HG03558 (cell line): ENCODE results near the gene ADGRG4.

Source experiments
- ATAC-seq: cut with Tn5 transposase; IDR thresholded peaks from one replicate; pipeline ENCODE4 v1.9.1; 2021; ENCODE audit warnings: moderate number of reproducible peaks; ENCODE audit not compliant: unreplicated experiment; ENCODE audit errors: extremely low read depth

ADGRG4 gene

DNA sequence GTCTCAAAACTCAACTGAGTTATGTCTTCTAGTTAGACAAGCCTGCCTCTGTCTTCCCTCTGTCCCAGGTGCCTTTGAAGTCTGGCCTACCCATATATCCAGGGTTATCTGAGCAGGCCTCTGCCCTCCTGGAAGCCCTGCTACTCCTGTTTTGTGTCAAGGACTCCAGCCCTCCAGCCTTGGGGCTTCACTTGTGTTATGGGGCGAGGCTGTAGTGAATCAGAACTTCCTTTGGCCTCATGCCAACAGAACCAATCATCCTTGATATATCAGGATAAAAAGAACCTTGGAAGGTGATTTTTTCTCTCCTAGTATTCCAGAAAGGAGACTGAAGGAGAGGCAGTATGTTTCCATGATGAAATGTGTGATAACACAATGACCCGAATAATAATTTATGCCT lies 8.9 kb upstream of the ADGRG4 start:
- no peak for ATAC-seq

DNA sequence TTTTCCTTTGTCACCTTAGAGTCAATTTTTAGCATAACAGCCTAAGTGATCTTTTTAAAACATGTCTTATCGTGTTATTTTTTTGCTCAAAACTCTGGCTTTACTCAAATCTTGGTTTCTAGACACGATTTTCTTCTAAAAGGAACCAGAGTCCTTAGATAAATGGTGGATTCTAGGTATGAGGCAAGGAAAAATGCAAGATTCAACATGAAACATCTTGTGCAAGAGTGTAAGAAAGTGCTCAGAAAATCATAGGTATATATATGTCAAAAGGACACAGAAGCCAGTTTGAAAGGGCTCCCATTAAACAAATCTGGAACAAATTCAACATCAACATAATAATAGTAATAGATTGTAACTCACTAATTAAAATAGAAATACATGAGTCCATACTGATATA lies 8.1 kb upstream of the ADGRG4 start:
- no peak for ATAC-seq

DNA sequence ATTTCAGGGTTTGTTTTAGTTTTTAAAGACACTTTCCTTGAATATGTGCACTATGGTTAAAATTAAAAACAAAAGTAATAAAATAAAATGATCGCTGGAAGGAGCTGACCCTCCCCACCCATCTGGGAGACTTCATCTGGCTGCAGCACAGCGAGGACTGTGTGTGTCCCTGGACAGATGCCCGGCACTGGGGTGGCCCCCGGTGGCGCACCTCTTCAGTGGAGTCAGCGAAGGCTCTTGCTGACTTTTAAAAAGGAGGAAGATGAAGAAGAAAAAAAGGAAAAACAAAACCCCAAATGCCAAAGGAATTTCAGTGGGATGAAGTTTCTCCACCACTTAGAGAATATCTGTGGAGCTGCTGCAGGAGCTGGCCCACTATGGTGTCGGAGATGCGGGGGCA lies 5.4 kb upstream of the ADGRG4 start:
- ATAC-seq = no peak

DNA sequence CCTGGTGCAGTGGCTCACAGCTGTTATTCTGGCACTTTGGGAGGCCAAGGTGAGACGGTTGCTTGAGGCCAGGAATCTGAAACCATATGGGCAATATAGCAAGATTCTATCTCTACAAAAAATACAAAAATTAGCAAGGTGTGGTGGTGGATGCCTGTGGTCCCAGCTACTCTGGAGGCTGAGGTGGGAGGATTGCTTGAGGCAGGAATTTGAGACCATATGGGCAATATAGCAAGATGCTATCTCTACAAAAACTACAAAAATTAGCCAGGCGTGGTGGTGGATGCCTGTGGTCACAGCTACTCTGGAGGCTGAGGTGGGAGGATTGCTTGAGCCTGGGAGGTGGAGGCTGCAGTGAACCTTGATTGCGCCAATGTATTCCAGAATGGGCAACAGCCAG lies 2.3 kb downstream of the ADGRG4 start:
- ATAC-seq = no peak

DNA sequence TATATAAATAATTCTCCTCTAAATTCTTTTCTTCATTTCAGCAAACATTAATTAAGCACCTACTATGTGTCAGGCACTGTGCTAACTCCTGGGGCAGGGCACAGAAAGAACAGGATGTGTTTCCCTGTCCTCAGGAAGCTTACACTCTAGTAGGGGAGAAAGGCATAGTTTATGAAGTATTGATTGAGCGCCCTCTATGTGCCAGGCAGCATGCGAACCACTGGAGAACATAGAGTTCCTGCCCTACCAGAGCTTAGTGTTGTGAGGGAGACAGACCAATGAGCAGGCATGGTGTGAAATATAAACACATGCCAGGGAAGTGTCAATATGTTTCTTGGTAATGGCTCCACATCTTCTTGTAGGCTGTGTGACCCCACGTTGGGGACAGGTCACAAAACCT lies 3.7 kb downstream of the ADGRG4 start:
- no peak for ATAC-seq

DNA sequence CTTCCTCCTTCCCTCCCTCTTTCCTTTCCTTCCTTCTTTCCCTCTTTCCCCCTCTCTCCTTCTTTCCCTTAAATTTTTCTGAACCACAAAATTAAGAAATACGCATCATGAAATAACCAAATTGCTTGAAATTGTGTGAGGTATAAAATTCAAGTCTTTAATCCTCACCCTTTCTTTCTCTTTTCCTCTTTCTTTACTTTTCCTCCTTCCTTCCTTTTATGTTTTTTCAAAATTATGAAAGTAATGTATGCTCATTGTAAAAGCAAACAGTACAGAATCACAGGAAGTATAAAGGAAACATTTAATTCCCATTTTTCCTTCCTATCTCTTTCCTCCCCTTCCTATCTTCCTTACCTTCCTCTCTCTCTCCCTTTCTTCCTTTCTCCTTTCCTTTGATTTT lies 5.4 kb downstream of the ADGRG4 start:
- ATAC-seq = no peak

DNA sequence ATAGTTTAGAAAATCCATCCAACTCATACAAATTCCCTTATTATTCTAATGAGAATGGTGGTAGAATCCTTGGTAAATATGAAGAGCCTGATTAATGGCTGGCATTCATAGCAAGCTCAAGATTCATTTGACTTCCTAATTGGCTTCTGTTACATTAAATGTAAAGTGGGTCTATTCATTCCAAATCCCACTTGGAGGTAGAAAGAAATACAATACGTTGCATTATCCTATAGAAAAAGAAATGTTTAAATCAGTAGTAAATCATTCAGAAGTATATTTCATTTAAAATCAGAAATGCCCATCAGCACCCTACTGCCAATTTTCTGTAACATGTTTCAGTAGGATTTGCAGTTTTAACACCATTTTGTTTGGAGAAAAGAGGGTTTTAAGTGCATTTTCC lies 6.7 kb downstream of the ADGRG4 start:
- ATAC-seq = no peak

DNA sequence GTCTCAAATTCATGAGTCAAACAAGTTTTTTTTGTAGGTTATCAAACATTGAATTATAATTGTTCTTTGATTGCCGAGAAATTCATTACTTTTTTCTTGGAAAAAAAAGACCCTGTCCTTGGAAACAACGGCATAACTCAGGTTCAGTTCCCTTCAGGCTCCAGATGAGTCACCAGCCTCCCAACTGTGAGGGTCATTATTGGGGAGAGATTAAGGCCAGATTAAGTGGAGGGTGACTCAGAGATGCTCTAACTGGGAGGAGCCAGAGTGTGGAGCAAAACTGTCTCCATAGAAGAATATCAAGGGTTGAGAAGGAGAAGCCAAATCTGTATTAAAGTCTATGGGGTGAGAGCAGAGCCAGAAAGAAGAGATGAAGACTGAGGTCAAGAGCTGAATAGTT lies 9.6 kb downstream of the ADGRG4 start:
- no peak for ATAC-seq

DNA sequence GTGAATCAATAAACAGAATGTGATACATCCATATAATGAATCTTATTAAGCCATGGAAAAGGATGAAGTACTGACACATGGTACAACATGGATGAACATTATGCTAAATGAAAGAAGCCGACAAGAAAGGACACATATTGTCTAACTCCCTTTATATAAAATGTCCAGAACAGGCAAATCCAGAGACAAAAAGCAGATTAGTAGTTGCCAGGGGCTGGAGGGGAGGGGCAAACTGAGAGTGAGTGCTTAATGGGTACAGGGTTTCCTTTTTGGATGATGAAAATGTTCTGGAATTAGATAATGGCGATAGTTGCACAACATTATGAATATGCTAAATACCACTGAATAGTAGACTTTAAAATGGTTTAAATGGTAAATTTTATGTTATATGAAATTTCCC lies 17.4 kb downstream of the ADGRG4 start:
- ATAC-seq = no peak

DNA sequence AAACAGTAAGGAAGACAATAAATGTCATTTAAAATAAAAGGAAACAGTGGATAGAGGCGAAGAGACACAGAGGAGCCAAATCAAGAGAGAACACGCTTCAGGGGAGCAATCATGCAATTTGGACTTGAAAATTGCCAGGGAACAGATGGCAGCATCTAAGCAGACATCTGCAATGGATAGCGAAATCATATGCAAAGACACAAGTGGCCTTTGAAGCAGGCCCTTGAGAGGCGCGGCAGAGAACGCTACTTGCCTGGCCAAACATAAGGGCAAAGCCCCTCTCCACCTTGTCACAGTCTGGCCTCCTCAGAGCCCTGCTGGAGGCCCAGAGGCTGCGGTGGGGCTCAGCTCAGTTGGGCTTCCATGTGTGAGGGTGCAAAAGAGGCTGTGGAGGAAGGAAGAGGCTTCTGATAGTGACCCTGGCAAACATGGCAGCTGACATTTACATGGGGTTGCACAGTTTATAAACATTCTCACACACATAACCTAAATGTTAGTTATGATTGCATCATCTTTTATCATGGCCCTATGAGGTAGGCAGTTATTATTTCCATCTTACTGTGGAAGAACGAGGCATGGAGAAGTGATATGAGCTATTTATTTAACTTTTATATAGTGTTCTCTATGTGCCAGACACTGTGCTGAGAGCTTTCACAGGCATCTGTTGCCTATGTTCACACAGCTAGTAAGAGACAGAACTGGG lies 18.3 kb downstream of the ADGRG4 start:
- no peak for ATAC-seq

DNA sequence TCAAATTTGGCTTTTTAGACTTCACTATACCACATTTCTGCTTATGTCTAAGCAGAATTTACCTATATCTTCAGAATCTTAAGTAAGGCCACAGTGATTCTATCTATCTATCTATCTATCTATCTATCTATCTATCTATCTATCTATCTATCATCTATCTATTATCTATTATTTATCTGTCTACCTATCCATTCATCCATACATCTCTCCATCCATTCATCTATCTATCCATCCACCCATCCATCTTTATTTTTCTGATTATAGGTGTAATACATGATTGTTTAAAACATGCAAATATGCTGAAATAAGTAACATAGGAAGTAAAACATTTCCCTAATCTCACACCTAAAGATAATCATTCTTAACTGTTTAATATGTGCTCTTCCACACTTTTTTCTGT lies 18.8 kb downstream of the ADGRG4 start:
- no peak for ATAC-seq

DNA sequence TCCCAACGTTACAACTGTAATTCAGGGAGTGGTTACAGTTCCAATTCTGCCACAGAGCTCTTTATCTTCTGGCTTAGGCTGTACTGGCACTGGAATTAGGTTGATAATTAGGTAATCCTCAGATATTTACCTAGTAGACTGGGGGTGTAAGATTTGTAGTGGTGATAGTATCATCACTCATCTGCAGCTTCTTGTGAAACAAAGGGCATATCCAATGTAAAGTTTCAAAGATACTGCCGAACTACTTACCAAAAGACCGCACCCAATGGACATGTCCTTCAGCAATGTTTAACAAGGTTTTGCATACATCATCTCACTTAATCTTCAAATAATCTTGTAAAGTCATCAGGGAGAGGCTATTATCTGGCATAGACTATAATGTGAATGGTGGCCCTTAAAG lies 20.8 kb downstream of the ADGRG4 start:
- no peak for ATAC-seq

DNA sequence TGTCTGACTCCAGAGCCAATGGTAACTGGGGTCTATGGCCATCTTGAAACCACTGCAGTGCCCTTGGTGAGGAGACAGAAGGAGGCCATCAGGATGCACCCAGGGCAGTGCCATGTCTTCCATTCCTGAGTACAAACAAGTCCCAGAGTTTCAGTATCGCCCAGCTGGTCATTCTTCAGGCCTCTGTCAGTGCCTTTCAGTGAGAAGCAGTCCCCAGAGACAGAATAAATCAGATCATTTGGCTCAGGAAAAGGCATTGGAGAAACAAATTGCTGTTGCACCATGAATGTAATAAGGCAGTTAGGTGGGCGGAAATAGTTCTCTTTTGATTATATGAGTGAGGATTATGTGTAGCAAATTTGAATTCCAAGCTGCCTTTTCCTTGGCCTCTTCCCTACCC lies 21.3 kb downstream of the ADGRG4 start:
- no peak for ATAC-seq

DNA sequence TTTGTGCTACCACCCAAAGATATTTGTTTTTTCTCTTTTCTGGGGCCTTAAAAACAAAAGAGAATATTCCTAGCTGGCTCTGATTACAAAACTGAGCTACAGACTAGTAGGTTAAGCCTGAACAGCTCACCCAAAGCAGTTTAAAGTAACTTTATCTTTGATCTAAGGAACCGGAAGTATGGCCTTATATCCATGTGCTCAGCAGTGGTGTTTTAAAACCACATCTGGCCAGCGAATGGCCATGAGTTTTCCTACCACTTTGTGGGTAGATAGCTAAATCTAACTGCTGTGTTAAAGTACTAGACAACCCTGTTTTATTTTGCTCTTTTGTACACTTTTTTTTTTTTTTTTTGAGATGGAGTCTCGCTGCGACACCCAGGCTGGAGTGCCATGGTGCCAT lies 24.6 kb downstream of the ADGRG4 start:
- no peak for ATAC-seq

DNA sequence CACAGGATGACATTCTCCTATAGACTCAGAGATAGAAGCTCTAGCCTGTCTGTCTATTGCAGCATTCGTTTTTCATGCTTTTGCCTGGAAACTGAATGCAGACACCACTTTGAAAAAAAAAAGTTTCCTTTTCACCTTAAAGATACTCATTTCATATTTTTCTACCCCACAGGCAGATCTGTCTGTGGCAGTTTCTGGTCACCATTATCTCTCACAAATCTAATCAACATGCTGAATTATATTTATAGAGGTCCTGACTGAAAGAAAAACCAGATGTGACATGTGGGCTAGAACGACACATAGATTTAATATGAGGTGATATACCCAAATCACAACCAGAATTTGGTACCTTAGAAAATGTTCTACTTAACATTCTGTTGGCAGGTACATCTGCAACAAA lies 28.2 kb downstream of the ADGRG4 start:
- ATAC-seq = no peak

DNA sequence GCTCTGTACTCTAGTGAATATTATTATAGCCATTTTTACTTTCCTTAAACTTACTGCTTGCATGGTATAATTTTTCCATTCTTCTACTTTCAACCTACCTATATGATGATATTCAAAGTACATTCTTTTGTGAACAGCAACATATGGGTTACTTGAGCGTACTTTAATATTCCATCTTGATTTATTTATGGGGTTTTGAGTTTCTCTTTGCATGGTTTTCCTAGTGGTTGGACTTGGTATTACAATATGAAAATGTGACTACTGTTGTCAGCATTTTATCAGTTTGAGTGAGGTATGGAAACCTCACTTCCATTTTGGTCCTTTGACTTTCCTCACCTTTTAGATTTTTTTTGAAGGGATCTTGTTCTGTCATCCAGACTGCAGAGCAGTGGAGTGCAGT lies 35.9 kb downstream of the ADGRG4 start:
- ATAC-seq = no peak

DNA sequence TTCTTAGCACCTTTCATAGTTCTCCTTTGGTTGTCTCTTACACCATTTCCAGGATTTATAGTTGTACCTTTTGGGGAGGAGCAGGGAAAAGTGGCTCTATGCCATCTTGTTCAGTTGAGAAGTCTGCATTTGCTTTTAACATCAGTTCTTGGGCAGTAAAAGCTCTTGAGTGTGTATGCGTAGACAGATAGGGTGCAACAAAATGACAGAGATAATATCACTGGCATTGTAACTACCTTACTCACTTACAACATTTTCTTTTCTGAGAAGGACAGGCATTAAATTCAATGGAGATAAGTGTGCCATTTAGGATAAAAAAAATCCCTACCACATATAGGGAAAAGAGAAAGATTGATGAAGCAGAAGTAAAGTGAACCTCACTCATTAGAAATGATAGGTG lies 38.9 kb downstream of the ADGRG4 start:
- ATAC-seq = no peak

DNA sequence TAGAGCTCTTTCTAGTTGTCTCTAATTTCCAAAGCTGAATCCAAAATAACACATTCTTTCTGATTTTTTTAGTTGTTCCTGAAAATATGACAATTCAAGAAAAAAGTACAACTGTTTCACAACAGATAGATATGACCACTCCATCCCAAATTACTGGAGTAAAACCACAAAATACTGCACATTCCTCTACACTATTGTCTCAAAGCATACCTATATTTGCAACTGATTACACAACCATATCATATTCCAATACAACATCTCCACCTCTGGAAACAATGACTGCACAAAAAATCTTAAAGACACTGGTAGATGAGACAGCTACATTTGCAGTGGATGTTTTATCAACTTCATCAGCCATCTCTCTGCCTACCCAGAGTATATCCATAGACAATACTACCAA lies 43.6 kb downstream of the ADGRG4 start:
- no peak for ATAC-seq

DNA sequence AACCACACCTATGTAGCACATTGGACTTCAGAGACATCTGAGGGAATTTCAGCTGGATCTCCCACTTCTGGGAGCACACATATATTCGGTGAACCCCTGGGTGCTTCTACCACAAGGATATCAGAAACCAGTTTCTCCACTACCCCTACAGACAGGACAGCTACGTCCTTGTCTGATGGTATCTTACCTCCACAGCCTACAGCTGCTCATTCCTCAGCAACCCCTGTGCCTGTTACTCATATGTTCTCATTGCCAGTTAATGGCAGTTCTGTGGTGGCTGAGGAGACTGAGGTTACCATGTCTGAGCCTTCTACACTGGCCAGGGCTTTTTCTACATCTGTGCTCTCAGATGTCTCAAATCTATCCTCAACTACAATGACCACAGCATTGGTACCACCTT lies 45.7 kb downstream of the ADGRG4 start:
- no peak for ATAC-seq

DNA sequence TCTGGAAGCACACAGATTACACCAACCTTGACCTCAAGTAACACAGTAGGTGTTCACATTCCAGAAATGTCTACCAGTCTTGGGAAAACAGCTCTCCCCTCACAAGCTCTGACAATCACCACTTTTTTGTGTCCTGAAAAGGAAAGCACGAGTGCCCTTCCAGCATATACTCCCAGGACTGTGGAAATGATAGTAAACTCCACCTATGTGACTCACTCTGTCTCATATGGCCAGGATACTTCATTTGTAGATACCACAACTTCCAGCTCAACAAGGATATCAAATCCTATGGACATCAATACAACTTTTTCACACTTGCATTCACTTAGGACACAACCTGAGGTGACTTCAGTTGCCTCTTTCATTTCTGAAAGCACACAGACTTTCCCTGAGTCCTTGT lies 46.9 kb downstream of the ADGRG4 start:
- no peak for ATAC-seq

DNA sequence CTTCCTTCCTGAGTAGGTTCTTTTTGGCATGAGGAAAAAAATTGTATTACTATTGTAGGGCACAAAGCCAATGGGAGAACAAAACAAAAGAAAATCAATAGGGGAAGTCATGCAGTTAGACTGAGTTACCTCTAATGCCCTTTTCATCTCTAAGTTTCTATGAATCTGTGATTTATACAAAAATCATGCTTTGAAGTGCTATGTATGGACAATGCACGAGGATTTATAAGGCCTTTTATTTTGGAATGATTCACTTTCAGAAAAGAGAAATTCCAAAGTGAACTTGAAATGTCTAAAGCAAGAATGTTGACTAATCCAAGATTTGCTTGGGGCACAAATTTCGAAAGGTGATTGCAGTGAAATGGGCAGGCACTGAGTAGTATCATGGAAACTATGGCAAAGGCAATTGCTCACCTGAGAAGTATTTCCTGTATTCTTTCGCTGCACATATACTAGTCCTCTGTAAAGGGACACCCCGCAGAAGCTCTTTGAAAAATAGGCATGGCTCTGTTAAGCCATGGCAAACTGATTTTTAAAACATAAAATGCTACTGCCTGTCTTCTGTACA lies 52.8 kb downstream of the ADGRG4 start:
- ATAC-seq = no peak

DNA sequence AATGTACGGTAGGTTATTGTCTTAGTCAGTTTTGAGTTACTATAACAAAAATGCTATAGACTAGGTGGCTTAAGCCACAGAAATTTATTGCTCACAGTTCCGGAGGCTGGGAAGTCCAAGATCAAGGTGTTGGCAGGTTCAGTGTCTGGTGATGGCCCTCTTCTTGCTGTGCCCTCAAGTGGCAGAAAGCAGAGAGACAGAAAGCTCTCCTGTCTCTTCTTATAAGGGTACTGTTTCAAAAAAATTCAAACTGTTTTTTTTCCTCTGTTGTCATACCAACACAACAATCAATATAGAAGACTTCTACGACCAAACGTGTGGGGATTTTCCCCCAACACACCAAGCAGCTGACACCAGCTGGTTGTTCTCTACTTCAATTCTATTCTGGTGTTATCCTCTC lies 53.4 kb downstream of the ADGRG4 start:
- ATAC-seq = no peak

DNA sequence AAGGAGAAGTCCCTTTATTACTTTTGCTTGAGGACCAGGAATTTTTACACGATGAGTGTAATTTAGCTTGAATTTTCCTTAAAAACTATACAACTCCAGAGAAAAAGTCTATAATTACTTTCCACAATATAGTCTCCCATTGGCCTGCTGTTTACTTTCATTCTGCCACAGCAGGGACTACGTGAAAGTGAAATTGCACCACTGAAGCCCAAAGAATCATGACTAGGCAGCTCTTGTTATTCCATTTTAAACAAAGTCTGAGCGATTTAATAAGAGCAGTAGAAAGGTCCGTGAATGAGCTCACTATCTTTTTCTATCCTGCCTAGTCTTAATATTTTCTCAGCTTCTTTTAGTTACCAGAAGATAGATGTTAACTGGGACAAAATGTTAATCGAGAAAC lies 68.6 kb downstream of the ADGRG4 start:
- no peak for ATAC-seq
